Germinal center (tissue), 1 donor: ENCODE results near the gene TTLL9.
"Not testable (repeated sequence)": the region's sequence is repeated elsewhere in the genome, so short reads cannot be mapped to it uniquely, and the experiment has no call there.

Experiments used
- DNase-seq: peaks from one replicate; pipeline ENCODE4 v3.0.0; 2012; ENCODE audit warnings: mixed read lengths, low spot score

Gene TTLL9

GRCh38 chr20:31869942-31870725, at the start of gene TTLL9, which contains the start of gene DUSP15:
Gene TTLL9, plus strand, starts transcription at chr20:31870634. Its CDS starts 493 bp downstream, at chr20:31871127.
Gene DUSP15, minus strand, starts transcription at chr20:31870527. Its CDS starts 190 bp downstream, at chr20:31870337.
- peak; percentile 33 for DNase-seq

- no peak for DNase-seq
Measured at GRCh38 chr20:31821427-31821826, 49.0 kb upstream of the TTLL9 start.

DNA sequence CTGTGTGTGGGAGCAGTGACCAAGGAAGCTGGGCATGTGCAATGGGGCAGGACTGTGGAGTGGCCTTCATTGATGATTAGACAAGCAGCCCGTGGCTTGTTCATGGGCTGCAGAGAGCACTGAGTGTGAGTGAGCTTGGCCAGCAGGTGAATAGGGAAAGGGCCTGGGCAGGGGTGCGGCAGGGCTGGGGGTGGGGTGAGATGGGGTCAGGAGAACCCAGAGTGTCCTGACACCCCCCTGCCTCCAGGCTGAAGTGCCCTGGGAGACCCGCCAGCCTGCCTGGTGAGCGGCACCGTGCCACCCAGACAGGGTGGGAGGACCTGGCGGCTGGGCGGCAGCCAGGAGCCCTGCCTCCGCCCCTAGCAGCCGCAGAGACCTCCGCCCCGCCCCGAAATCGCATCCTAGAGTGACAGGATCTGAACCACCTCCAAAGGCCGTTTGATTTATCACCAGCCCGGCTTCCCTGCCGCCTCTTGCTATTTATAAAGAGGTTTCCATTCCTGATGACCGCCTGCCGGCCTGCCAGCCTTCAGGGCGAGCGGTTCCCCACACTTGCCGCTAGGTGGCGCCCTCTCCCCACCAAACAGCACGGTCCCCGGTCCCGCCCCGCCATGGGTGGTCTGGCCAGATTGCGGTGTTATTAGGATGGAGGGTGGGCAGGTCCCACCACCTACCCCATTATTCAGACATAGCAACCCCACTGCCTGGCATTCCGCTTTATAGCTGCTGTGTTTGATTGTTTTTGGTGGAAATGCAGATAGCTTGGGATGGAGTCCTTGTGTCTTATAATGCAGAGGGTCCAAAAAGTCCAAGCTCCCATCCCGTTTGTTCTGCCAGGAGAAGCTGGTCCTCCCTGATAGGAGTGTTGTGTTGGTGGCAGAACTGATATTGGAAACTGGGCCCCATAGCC, 47.8 kb upstream of the TTLL9 start:
- DNase-seq, result peak; percentile 87

GRCh38 chr20:31823360-31824124, 46.9 kb upstream of the TTLL9 start:
- DNase-seq, result no peak

- DNase-seq, result no peak
Measured at GRCh38 chr20:31824125-31824485, 46.3 kb upstream of the TTLL9 start.

GRCh38 chr20:31824554-31825313, 45.7 kb upstream of the TTLL9 start:
- DNase-seq, result no peak

DNA sequence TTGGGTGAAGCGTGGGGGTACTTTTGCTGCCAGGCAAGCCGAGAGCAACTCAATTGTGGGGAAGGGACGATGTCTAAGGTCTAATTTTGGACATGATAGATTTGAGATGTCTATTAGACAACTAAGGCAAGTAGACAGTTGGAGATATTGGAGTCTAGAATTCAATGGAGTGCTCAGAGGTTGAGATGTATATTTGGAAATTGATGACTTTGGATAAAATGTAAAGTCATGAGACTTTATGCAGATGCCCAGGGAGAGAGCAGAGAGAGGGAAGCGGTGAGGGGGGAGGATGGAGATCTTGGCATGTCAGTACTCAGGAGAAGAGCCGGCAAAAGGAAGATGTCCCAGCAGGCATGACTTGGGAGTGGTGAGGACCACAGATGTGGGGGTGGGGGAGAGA, 44.4 kb upstream of the TTLL9 start:
- DNase-seq, result no peak

DNA sequence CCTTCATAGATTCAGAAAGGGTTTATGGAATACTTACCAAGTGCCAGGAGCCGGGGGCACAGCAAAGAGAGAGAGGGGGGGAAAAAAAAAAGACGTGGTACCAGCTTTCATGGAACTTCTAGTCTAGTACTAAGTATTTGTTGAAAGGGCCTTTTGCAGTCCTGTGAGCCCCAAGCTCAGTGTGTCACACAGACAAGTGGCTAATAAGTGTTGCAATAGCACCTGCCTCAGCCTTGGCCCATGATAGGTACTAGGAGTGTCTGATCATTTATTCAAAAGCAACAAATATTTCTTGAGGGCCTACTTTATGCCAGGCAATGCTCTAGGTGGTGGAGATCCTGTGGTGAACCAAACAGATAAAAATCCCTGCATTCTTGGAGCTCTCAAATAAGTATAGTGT, 43.4 kb upstream of the TTLL9 start:
- DNase-seq, result no peak

DNA sequence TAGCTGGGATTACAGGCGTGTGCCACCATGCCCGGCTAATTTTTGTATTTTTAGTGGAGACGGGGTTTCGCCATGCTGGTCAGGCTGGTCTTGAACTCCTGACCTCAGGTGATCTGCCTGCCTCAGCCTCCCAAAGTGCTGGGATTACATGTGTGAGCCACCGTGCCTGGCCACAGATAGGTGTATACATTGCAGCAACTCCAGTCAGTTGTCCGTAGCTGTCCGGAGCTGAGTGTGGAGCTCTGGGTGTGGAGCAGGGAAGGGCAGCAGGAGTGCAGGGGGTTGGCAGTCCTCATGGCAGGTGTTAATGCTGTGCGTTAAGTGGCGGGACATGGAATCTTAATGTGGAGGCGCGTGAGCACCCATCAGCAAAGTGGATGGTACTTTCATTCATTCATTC, 42.4 kb upstream of the TTLL9 start:
- not testable (repeated sequence) for DNase-seq

DNA sequence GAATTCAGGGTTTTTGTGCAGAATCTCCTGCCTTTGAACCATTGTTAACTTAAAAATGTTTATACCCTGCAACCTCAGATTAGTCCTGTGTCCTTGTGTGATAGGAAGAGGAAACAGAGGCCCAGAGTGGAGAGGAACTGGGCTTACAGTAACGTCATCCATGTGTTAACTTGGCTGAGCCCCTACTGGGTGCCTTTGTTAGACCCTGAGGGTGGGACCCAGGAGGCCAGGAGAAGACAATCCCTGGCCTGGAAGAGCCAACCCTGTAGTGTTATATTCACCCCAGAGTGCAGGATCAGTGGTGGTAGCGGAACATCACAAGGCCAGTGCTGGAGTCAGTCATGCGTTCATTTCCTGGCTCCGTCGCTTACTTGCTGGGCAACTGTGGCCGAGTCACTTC, 40.7 kb upstream of the TTLL9 start:
- DNase-seq, result no peak

- no peak for DNase-seq
Measured at GRCh38 chr20:31830406-31830981, 39.9 kb upstream of the TTLL9 start.

- no peak for DNase-seq
Measured at GRCh38 chr20:31831211-31831610, 39.2 kb upstream of the TTLL9 start.

DNA sequence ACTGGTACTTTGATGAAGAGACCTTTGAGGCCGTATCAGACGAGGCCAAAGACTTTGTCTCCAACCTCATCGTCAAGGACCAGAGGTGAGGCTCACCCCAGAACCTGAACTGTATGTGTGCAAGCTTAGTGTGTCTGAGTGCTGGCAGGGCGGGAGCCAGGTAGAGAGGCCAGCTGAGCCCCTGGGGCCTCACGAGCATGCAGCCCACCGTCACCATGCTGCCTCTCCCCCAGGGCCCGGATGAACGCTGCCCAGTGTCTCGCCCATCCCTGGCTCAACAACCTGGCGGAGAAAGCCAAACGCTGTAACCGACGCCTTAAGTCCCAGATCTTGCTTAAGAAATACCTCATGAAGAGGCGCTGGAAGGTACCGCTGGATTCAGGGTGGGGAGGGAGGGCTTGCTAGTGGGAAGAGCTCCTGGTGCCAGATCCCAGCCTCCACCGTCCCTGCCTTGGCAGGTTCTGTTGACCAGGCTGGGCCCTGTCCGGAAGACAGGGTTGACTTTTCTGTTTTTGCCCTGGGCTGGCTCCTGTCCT, 38.6 kb upstream of the TTLL9 start:
- DNase-seq, result no peak

GRCh38 chr20:31833130-31833930, 37.1 kb upstream of the TTLL9 start:
- DNase-seq, result peak; percentile 73

DNA sequence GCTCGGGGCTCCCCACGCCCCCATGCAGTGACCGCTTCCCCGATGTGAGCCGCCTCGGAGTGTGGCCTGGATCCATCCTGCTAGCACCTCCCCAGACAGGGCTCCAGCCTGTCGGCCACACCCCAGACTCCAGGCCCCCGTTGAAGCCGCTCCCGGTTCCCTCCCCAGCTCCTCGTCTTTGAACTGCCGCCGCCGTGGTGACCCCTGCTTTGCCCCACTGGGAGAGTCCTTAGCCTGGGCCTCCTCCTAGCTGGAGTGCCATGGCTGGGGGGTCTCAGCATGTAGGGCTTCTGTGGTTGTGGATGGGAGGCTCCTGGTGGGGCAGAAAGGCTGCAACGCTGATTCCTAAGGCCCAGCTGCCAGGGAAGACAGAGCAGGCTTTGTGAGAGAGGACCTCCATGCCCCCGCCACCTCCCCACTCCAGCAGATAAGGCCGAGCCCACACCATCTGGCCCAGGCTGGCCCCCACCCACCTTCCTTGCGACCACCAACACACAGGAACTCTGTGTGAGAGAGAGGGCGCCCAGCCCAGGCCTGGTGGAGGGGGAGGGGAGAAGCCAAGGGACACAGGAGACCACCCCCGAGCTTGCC, 36.4 kb upstream of the TTLL9 start:
- DNase-seq, result no peak

GRCh38 chr20:31835554-31835953, 34.9 kb upstream of the TTLL9 start:
- DNase-seq, result no peak

- no peak for DNase-seq
Measured at GRCh38 chr20:31835977-31836852, 34.2 kb upstream of the TTLL9 start.

GRCh38 chr20:31836853-31837608, 33.4 kb upstream of the TTLL9 start:
- DNase-seq, result no peak
